SK-N-SH (cell line): ENCODE results near the gene MARK4.

Source experiments
- CTCF ChIP-seq: fragments of 200-600 bp; sonication (generic); IDR thresholded peaks from 2 replicates; pipeline ENCODE4 v1.6.1; 2017; ENCODE audit warnings: antibody characterized with exemption, mild to moderate bottlenecking, moderate library complexity
- EP300 ChIP-seq, 2 experiments: IDR thresholded peaks; 2 replicates each; pipeline versions ENCODE4 v1.4.0 to v1.6.1; 2012; ENCODE audit warnings: borderline replicate concordance in 1 of 2, low read depth in 1 of 2, low read length in 1 of 2
- GABPA ChIP-seq: IDR thresholded peaks from 2 replicates; pipeline ENCODE4 v1.4.0; 2012; ENCODE audit warnings: low read depth, mild to moderate bottlenecking
- GATA2 ChIP-seq: sonication (generic); formaldehyde crosslinking; IDR thresholded peaks from 2 replicates; pipeline ENCODE4 v1.5.0; 2020; ENCODE audit warnings: mild to moderate bottlenecking, missing genetic modification reagents
- POLR2AphosphoS5 ChIP-seq: IDR thresholded peaks from 2 replicates; pipeline ENCODE4 v1.6.1; 2012; ENCODE audit warnings: low read depth, low read length
- REST ChIP-seq: IDR thresholded peaks from 2 replicates; pipeline ENCODE4 v1.6.1; 2012; ENCODE audit warnings: mild to moderate bottlenecking, low read depth, low read length, moderate library complexity
- RFX5 ChIP-seq: IDR thresholded peaks from 2 replicates; pipeline ENCODE4 v1.6.1; 2012; ENCODE audit warnings: mild to moderate bottlenecking, improper control_type of control experiment, low read length
- RXRA ChIP-seq: IDR thresholded peaks from 2 replicates; pipeline ENCODE4 v1.4.0; 2012; ENCODE audit warnings: low read depth, mild to moderate bottlenecking, borderline replicate concordance
- SMC3 ChIP-seq: IDR thresholded peaks from 2 replicates; pipeline ENCODE4 v1.6.1; 2012; ENCODE audit warnings: low read depth, low read length, improper control_type of control experiment
- TF ChIP-seq, protein P1 (sequence below): IDR thresholded peaks from 2 replicates; pipeline ENCODE4; 2012

DNA sequence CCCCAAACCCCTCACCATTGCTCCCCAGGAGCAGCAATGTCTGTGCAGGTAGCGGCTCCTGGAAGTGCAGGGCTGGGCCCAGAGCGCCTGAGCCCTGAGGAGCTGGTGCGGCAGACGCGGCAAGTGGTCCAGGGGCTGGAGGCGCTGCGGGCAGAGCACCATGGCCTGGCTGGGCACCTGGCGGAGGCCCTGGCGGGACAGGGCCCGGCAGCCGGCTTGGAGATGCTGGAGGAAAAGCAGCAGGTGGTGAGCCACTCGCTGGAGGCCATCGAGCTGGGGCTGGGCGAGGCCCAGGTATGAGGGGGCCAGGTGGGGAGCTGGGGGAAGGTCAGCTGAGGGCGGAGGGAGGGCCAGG is 94.4 kb downstream of the MARK4 start:
- TF ChIP-seq RFX5, result no peak
- no peak for TF ChIP-seq CTCF
- TF ChIP-seq POLR2AphosphoS5, result no peak
- TF ChIP-seq REST, result no peak
- TF ChIP-seq, protein P1, sequence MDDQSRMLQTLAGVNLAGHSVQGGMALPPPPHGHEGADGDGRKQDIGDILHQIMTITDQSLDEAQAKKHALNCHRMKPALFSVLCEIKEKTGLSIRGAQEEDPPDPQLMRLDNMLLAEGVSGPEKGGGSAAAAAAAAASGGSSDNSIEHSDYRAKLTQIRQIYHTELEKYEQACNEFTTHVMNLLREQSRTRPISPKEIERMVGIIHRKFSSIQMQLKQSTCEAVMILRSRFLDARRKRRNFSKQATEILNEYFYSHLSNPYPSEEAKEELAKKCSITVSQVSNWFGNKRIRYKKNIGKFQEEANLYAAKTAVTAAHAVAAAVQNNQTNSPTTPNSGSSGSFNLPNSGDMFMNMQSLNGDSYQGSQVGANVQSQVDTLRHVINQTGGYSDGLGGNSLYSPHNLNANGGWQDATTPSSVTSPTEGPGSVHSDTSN, result no peak
- no peak for TF ChIP-seq GATA2 (CRISPR knock-in tag)
- TF ChIP-seq GABPA, result no peak
- TF ChIP-seq SMC3, result no peak
- no peak for TF ChIP-seq RXRA
- no peak for TF ChIP-seq EP300 (IDR thresholded peaks at IDR 0.05; ENCODE audit: borderline replicate concordance in 1 of 2, low read depth in 1 of 2, low read length in 1 of 2)
